HEK293T (cell line): Measurements from ENCODE around the gene VWA5B1.

Source experiments
- BHLHE40 ChIP-seq: fragments of 450-650 bp; IDR thresholded peaks from 2 replicates; pipeline ENCODE4 v1.6.1; 2016; ENCODE audit warnings: mild to moderate bottlenecking, moderate library complexity, borderline replicate concordance
- FOXA1 ChIP-seq: fragments of 450-650 bp; IDR thresholded peaks from 2 replicates; pipeline ENCODE4 v1.6.1; 2016; ENCODE audit warnings: mild to moderate bottlenecking
- SP1 ChIP-seq: fragments of 450-650 bp; IDR thresholded peaks from 2 replicates; pipeline ENCODE4 v1.6.1; 2017

DNA sequence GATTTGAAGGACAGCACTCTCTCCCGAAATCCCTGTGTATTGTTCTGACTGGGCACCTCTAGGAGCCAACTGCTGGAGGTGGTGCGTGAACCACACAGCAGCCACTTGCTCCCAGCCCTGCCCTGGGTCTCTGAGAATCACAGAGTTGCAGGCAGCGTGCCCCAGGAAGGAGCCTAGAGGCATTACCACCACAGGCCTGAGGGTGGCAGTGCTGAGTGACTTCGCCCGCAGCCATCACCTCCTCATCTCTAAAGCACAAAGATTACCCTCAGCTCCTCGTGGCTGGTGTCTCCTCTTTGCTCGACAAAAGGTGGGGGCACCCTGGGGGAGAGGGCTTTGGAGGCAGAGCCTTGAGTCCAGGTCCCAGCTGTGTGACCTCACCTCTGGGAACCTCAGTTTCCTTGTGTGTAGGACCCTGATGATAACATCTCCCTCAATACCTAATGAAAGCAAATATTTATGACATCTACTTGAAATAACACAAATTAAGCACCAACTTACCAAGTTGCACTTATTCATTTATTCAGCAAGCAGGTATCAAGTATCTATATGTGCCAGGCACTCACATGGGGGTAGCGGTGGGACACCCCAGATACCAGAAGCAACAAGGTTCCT lies 86.3 kb downstream of the VWA5B1 start:
- TF ChIP-seq FOXA1 (no peak), SP1 (no peak), BHLHE40 (no peak)
